GM18951 (cell line): Measurements from ENCODE around the gene UBE2F.
"Not testable (repeated sequence)": the region's sequence is repeated elsewhere in the genome, so short reads cannot be mapped to it uniquely, and the experiment has no call there.

ENCODE experiments used
- POLR2A ChIP-seq: IDR thresholded peaks from 4 replicates; pipeline ENCODE4 v1.6.1; 2011; ENCODE audit warnings: mild to moderate bottlenecking; ENCODE audit not compliant: insufficient read length, insufficient read depth; ENCODE audit errors: extremely low read depth
- in situ Hi-C: fragments of 300-500 bp; cut with MboI; formaldehyde crosslinking; loops from one replicate; pipeline ENCODE4 v1.12.0; 2022; ENCODE audit warnings: low sequenced_read_pairs, mixed read lengths, inconsistent platforms; ENCODE audit not compliant: unreplicated experiment

UBE2F gene

GRCh38 chr2:238025741-238026360, 59.0 kb downstream of the UBE2F start:
- in situ Hi-C loops, result no loop called here
- TF ChIP-seq POLR2A, result no peak

- TF ChIP-seq POLR2A, result no peak
- in situ Hi-C loops, result no loop called here
Observed at GRCh38 chr2:238027058-238027457, 60.2 kb downstream of the UBE2F start.

GRCh38 chr2:238027591-238028415, 61.0 kb downstream of the UBE2F start:
- in situ Hi-C loops, result no loop called here
- TF ChIP-seq POLR2A, result no peak

GRCh38 chr2:238029853-238030252, 63.0 kb downstream of the UBE2F start:
- in situ Hi-C loops, result no loop called here
- no peak for TF ChIP-seq POLR2A

- in situ Hi-C loops, result no loop called here
- no peak for TF ChIP-seq POLR2A
Observed at GRCh38 chr2:238030422-238031155, 63.8 kb downstream of the UBE2F start.

- in situ Hi-C loops, result no loop called here
- TF ChIP-seq POLR2A, result no peak
Observed at GRCh38 chr2:238031751-238032150, 64.9 kb downstream of the UBE2F start.

- no peak for TF ChIP-seq POLR2A
- in situ Hi-C loops, result no loop called here
Observed at GRCh38 chr2:238032755-238033337, 66.0 kb downstream of the UBE2F start.

GRCh38 chr2:238033991-238034390, 67.2 kb downstream of the UBE2F start:
- in situ Hi-C loops, result not testable (repeated sequence)

GRCh38 chr2:238038203-238038602, 71.4 kb downstream of the UBE2F start:
- in situ Hi-C loops, result no loop called here

GRCh38 chr2:238039151-238039550, 72.3 kb downstream of the UBE2F start:
- TF ChIP-seq POLR2A, result no peak
- in situ Hi-C loops, result no loop called here

More at GRCh38 chr2:238038203-238038602, 71.4 kb downstream of the UBE2F start:
- no peak for TF ChIP-seq POLR2A

- no peak for TF ChIP-seq POLR2A
- in situ Hi-C loops, result no loop called here
Observed at GRCh38 chr2:238039985-238040384, 73.2 kb downstream of the UBE2F start.

GRCh38 chr2:238040918-238041317, 74.1 kb downstream of the UBE2F start:
- TF ChIP-seq POLR2A, result no peak
- in situ Hi-C loops, result no loop called here

- no peak for TF ChIP-seq POLR2A
- in situ Hi-C loops, result no loop called here
Observed at GRCh38 chr2:238042090-238042489, 75.3 kb downstream of the UBE2F start.
